ENCODE results near the gene CTSA. TPM values are rescaled to one million over a fixed set of nuclear protein-coding genes. Genes with fewer than 3 reads are reported as not detected.
A peak's percentile ranks its signal among the peaks of the same experiment; 100 is the strongest.

Gene CTSA
- total and polyA plus RNA-seq, 9 of the 15 experiments (the other 6 are each of a cell fraction or from before 2014, with no cell fraction given): 8.8 to 61.7 (median 28.3) TPM

DNA sequence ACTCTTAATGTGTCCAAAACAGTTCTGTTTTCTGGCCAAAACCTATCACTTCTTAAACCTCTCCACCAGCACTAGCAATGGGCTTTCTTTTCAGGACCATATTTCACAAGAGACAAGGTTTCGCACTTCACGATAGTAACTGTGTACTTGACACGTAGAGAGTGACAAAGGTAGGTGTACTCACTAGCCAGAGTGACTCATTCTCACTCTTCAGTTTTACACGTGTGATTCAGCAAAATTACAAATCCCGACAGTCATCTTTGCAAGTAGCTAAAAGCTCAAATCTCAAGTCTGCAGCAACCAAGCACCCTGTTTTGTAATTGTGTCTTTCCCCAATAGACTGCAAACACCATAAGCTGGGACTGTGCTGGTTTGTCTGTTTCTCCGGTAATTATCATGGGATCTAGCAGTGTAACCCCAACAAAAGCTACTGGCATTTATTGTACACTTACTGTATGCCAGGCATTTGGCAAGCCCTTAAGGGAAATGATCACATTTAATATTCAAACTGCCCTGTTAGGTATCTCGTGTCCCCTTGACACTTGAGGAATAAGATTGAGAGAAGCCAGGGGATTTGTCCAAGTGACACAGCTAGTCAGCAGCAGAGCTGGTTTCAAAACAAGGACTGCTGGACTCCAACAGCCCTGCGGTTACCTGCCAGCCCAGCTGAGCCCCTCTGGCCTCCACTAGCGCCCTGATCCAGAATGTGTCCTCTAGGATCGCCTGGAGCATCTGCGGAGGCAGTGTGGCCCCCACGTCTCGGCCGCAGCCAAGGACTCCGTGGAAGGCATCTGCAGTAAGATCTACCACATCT lies 53.2 kb downstream of the CTSA start (continued):
- peak in 1 of 2 experiments; percentile 74; a peak in 1 of 4 replicates for TF ChIP-seq HDAC1 (IDR thresholded peaks at IDR 0.05)
- no peak for TF ChIP-seq SAFB (IDR thresholded peaks at IDR 0.05; ENCODE audit: borderline replicate concordance, low read depth, low read length)
- TF ChIP-seq, protein P1, sequence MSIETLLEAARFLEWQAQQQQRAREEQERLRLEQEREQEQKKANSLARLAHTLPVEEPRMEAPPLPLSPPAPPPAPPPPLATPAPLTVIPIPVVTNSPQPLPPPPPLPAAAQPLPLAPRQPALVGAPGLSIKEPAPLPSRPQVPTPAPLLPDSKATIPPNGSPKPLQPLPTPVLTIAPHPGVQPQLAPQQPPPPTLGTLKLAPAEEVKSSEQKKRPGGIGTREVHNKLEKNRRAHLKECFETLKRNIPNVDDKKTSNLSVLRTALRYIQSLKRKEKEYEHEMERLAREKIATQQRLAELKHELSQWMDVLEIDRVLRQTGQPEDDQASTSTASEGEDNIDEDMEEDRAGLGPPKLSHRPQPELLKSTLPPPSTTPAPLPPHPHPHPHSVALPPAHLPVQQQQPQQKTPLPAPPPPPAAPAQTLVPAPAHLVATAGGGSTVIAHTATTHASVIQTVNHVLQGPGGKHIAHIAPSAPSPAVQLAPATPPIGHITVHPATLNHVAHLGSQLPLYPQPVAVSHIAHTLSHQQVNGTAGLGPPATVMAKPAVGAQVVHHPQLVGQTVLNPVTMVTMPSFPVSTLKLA (conservative IDR thresholded peaks at IDR 0.05): peak in 1 of 2 experiments; percentile 48; a peak in 1 of 4 replicates
- TF ChIP-seq, protein P2, sequence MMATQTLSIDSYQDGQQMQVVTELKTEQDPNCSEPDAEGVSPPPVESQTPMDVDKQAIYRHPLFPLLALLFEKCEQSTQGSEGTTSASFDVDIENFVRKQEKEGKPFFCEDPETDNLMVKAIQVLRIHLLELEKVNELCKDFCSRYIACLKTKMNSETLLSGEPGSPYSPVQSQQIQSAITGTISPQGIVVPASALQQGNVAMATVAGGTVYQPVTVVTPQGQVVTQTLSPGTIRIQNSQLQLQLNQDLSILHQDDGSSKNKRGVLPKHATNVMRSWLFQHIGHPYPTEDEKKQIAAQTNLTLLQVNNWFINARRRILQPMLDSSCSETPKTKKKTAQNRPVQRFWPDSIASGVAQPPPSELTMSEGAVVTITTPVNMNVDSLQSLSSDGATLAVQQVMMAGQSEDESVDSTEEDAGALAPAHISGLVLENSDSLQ (IDR thresholded peaks at IDR 0.05): peak; percentile 78
- peak; percentile 60 for TF ChIP-seq EP300 (IDR thresholded peaks at IDR 0.05; ENCODE audit: low read length)
- TF ChIP-seq CBFA2T3 (IDR thresholded peaks at IDR 0.05): peak; percentile 52
- no peak for TF ChIP-seq HNRNPUL1 (IDR thresholded peaks at IDR 0.05; ENCODE audit: low read length)
- TF ChIP-seq EP400 (IDR thresholded peaks at IDR 0.05): peak; percentile 44
- TF ChIP-seq MBD2 (IDR thresholded peaks at IDR 0.05; ENCODE audit: borderline replicate concordance, low read depth): no peak
- TF ChIP-seq, protein P3, sequence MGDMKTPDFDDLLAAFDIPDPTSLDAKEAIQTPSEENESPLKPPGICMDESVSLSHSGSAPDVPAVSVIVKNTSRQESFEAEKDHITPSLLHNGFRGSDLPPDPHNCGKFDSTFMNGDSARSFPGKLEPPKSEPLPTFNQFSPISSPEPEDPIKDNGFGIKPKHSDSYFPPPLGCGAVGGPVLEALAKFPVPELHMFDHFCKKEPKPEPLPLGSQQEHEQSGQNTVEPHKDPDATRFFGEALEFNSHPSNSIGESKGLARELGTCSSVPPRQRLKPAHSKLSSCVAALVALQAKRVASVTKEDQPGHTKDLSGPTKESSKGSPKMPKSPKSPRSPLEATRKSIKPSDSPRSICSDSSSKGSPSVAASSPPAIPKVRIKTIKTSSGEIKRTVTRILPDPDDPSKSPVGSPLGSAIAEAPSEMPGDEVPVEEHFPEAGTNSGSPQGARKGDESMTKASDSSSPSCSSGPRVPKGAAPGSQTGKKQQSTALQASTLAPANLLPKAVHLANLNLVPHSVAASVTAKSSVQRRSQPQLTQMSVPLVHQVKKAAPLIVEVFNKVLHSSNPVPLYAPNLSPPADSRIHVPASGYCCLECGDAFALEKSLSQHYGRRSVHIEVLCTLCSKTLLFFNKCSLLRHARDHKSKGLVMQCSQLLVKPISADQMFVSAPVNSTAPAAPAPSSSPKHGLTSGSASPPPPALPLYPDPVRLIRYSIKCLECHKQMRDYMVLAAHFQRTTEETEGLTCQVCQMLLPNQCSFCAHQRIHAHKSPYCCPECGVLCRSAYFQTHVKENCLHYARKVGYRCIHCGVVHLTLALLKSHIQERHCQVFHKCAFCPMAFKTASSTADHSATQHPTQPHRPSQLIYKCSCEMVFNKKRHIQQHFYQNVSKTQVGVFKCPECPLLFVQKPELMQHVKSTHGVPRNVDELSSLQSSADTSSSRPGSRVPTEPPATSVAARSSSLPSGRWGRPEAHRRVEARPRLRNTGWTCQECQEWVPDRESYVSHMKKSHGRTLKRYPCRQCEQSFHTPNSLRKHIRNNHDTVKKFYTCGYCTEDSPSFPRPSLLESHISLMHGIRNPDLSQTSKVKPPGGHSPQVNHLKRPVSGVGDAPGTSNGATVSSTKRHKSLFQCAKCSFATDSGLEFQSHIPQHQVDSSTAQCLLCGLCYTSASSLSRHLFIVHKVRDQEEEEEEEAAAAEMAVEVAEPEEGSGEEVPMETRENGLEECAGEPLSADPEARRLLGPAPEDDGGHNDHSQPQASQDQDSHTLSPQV (IDR thresholded peaks at IDR 0.05): peak; percentile 59; the same call in 1 of the 2 replicates
- TF ChIP-seq FOXA1 (IDR thresholded peaks at IDR 0.05; ENCODE audit: borderline replicate concordance): no peak
- TF ChIP-seq, protein P4, sequence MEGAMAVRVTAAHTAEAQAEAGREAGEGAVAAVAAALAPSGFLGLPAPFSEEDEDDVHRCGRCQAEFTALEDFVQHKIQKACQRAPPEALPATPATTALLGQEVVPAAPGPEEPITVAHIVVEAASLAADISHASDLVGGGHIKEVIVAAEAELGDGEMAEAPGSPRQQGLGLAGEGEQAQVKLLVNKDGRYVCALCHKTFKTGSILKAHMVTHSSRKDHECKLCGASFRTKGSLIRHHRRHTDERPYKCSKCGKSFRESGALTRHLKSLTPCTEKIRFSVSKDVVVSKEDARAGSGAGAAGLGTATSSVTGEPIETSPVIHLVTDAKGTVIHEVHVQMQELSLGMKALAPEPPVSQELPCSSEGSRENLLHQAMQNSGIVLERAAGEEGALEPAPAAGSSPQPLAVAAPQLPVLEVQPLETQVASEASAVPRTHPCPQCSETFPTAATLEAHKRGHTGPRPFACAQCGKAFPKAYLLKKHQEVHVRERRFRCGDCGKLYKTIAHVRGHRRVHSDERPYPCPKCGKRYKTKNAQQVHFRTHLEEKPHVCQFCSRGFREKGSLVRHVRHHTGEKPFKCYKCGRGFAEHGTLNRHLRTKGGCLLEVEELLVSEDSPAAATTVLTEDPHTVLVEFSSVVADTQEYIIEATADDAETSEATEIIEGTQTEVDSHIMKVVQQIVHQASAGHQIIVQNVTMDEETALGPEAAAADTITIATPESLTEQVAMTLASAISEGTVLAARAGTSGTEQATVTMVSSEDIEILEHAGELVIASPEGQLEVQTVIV (CRISPR knock-in tag; IDR thresholded peaks at IDR 0.05; ENCODE audit: borderline replicate concordance): no peak
- no peak for TF ChIP-seq ELF2 (CRISPR knock-in tag; IDR thresholded peaks at IDR 0.05)
- no peak for TF ChIP-seq JUNB (CRISPR knock-in tag; conservative IDR thresholded peaks at IDR 0.05)

Data from K562 (cell line).